ENCODE data around the gene PPP2R2D.

GRCh38 chr10:131908151-131908550, 7.3 kb downstream of the PPP2R2D start:
- TF ChIP-seq MAX (IDR thresholded peaks at IDR 0.05; ENCODE audit: low read depth) (no peak), RFX5 (IDR thresholded peaks at IDR 0.05; ENCODE audit: low read length) (no peak), CTCF (IDR thresholded peaks at IDR 0.05) (no peak), JUND (IDR thresholded peaks at IDR 0.05) (no peak)

Data from SK-N-SH (cell line).